SK-N-SH (cell line): Measurements from ENCODE around the gene HS6ST3. TPM values are rescaled to one million over a fixed set of nuclear protein-coding genes. Genes with fewer than 3 reads are reported as not detected.

ENCODE experiments used
- CTCF ChIA-PET: fragments of 300-600, 350-600 bp; formaldehyde crosslinking; extraction: SDS; loops from one replicate; lab custom pipeline; 2021; lab: Yijun Ruan, JAX
- POLR2A ChIA-PET: fragments of 350-600 bp; sonication (Branson Sonifier 250); formaldehyde crosslinking; extraction: SDS; loops from one replicate; lab custom pipeline; 2020; ENCODE audit warnings: antibody characterized with exemption, inconsistent platforms; lab: Yijun Ruan, JAX
- DNase-seq: peaks from one replicate; pipeline ENCODE4 v3.0.0; 2012
- H2AFZ ChIP-seq: fragments of 200-600 bp; sonication (generic); 2 replicates; pipeline ENCODE4 v1.8.1; 2016; ENCODE audit warnings: antibody characterized with exemption, mild to moderate bottlenecking, low read depth
- H3F3A ChIP-seq: fragments of 200-600 bp; sonication (generic); replicated peaks from 2 replicates; pipeline ENCODE3; 2016; ENCODE audit warnings: antibody characterized with exemption, mild to moderate bottlenecking; ENCODE audit not compliant: insufficient read depth
- H3K27ac ChIP-seq, 2 experiments: fragments of 200-500 bp in 1 of 2; fragments of 200-600 bp in 1 of 2; sonication (Bioruptor generic) in 1 of 2; sonication (generic), shearing (Covaris generic) in 1 of 2; 2 replicates each; pipeline versions ENCODE4 v1.5.1 to v1.6.1; 2014 to 2016; ENCODE audit warnings: low read depth in 2 of 2, inconsistent platforms in 1 of 2, low read length in 1 of 2, mild to moderate bottlenecking in 1 of 2, mixed read lengths in 1 of 2
- H3K27me3 ChIP-seq: fragments of 200-600 bp; sonication (generic), shearing (Covaris generic); 2 replicates; pipeline ENCODE4 v1.6.1; 2016; ENCODE audit warnings: mixed run types; ENCODE audit not compliant: insufficient read depth
- H3K36me3 ChIP-seq, 2 experiments: fragments of 200-500 bp in 1 of 2; fragments of 200-600 bp in 1 of 2; sonication (Bioruptor generic) in 1 of 2; sonication (generic) in 1 of 2; replicated peaks in 1 of 2; 2 replicates each; pipeline versions ENCODE3 to v1.5.1; 2014 to 2016; ENCODE audit warnings: low read length in 1 of 2, mild to moderate bottlenecking in 1 of 2; ENCODE audit not compliant: insufficient read depth in 2 of 2, control insufficient read depth in 1 of 2
- H3K4me1 ChIP-seq, 2 experiments: fragments of 200-500 bp in 1 of 2; fragments of 200-600 bp in 1 of 2; sonication (Bioruptor generic) in 1 of 2; sonication (generic), shearing (Covaris generic) in 1 of 2; 2 replicates each; pipeline versions ENCODE4 v1.5.1 to v1.6.1; 2014 to 2016; ENCODE audit warnings: low read depth in 1 of 2, low read length in 1 of 2, mixed run types in 1 of 2; ENCODE audit not compliant: insufficient read depth in 2 of 2, control insufficient read depth in 1 of 2
- H3K4me2 ChIP-seq: fragments of 200-600 bp; sonication (generic), shearing (Covaris generic); 2 replicates; pipeline ENCODE4 v1.6.1; 2017; ENCODE audit warnings: mixed run types
- H3K4me3 ChIP-seq, 2 experiments: fragments of 200-500 bp in 1 of 2; fragments of 200-600 bp in 1 of 2; sonication (Bioruptor generic) in 1 of 2; sonication (generic), shearing (Covaris generic) in 1 of 2; 2 replicates each; pipeline versions ENCODE4 v1.5.1 to v1.8.1; 2014 to 2016; ENCODE audit warnings: low read depth in 2 of 2, inconsistent platforms in 1 of 2, low read length in 1 of 2, mild to moderate bottlenecking in 1 of 2, mixed read lengths in 1 of 2, moderate library complexity in 1 of 2
- H3K79me2 ChIP-seq: fragments of 200-600 bp; sonication (generic); 2 replicates; pipeline ENCODE4 v1.8.1; 2017; ENCODE audit warnings: mild to moderate bottlenecking; ENCODE audit not compliant: insufficient read depth
- H3K9ac ChIP-seq: fragments of 200-600 bp; sonication (generic); 2 replicates; pipeline ENCODE4 v1.6.1; 2017; ENCODE audit warnings: mixed run types
- H3K9me2 ChIP-seq: fragments of 200-600 bp; sonication (generic); 2 replicates; pipeline ENCODE4 v1.6.1; 2017; ENCODE audit warnings: mixed run types
- H3K9me3 ChIP-seq: fragments of 200-600 bp; sonication (generic); 2 replicates; pipeline ENCODE4 v1.6.1; 2017; ENCODE audit warnings: mixed run types, mild to moderate bottlenecking, moderate library complexity
- H4K20me1 ChIP-seq: fragments of 200-600 bp; sonication (generic); 2 replicates; pipeline ENCODE4 v1.6.1; 2017; ENCODE audit warnings: mild to moderate bottlenecking, mixed run types; ENCODE audit not compliant: insufficient read depth
- CHD2 ChIP-seq: fragments of 150-350 bp; IDR thresholded peaks from 2 replicates; pipeline ENCODE4 v1.6.1; 2018; ENCODE audit warnings: low read length; ENCODE audit not compliant: partially characterized antibody
- FOSL2 ChIP-seq: IDR thresholded peaks from 2 replicates; pipeline ENCODE4 v1.4.0; 2012; ENCODE audit warnings: low read depth, mild to moderate bottlenecking, moderate library complexity, borderline replicate concordance
- FOXM1 ChIP-seq: IDR thresholded peaks from 2 replicates; pipeline ENCODE4 v1.4.0; 2012; ENCODE audit warnings: low read depth, mild to moderate bottlenecking
- GABPA ChIP-seq: IDR thresholded peaks from 2 replicates; pipeline ENCODE4 v1.4.0; 2012; ENCODE audit warnings: low read depth, mild to moderate bottlenecking
- MEF2A ChIP-seq: IDR thresholded peaks from 2 replicates; pipeline ENCODE4 v1.4.0; 2012; ENCODE audit warnings: low read depth, borderline replicate concordance
- MXI1 ChIP-seq: IDR thresholded peaks from 2 replicates; pipeline ENCODE4 v1.6.1; 2012; ENCODE audit warnings: mild to moderate bottlenecking, low read depth, low read length, improper control_type of control experiment
- RFX5 ChIP-seq: IDR thresholded peaks from 2 replicates; pipeline ENCODE4 v1.6.1; 2012; ENCODE audit warnings: mild to moderate bottlenecking, improper control_type of control experiment, low read length
- TEAD4 ChIP-seq: IDR thresholded peaks from 2 replicates; pipeline ENCODE4 v1.4.0; 2012; ENCODE audit warnings: mild to moderate bottlenecking, borderline replicate concordance; ENCODE audit not compliant: insufficient read depth
- YY1 ChIP-seq: IDR thresholded peaks from 2 replicates; pipeline ENCODE4 v1.4.0; 2012; ENCODE audit warnings: low read depth, mild to moderate bottlenecking
- WGBS: methylation state at CpG from one replicate; pipeline ENCODE4 v1.1.6; 2017; ENCODE audit warnings: low lambda C conversion rate; 5-methylcytosine and 5-hydroxymethylcytosine counted together
- polyA plus RNA-seq, 3 experiments: library from polyadenylated mRNA; depleted of rRNA; stranded (reverse); fragments of >200 nt; gene quantifications; 2 replicates each; pipeline ENCODE4 v1.2.3, GENCODE V29; 2012
- TF ChIP-seq, protein P1 (sequence below): IDR thresholded peaks from 2 replicates; pipeline ENCODE4 v1.4.0; 2012; ENCODE audit warnings: low read depth, borderline replicate concordance
- TF ChIP-seq, protein P2 (sequence below): fragments of 200-600 bp; sonication (generic); IDR thresholded peaks from 2 replicates; pipeline ENCODE4 v1.6.1; 2017; ENCODE audit warnings: antibody characterized with exemption, mild to moderate bottlenecking, moderate library complexity
- TF ChIP-seq, protein P3 (sequence below): IDR thresholded peaks from 2 replicates; pipeline ENCODE4 v1.4.0; 2012; ENCODE audit warnings: low read depth, borderline replicate concordance

Gene HS6ST3
- polyA plus RNA-seq, 1 of the 3 experiments (the other 2 are of a cell fraction), result under 0.01 TPM

DNA sequence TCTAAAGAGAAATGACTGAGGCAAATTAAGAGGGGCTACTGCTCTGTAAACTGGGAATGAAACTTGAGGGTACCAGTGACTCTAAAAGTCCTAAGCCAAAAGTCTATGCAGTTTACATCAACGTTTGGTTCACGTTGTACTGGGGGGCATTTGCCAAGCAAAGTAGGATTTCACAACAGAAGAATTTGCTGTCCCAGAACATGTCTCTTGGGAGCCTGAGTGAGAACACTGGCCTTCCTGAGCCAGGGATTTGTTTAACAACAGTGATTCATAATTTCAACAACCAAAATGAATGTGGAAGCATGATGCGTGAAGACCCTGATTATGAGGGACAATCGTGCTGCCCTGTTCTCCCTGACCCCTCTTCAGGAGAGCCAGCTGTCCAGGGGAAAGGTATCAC is 726.4 kb downstream of the HS6ST3 start:
- POLR2A ChIA-PET, result no interaction called here
- no peak overlapping the region for H3K9ac ChIP-seq
- no peaks in the 10 kb centered on the region for H3K9me3 ChIP-seq
- DNase-seq, result no peak
- no peaks in the 10 kb centered on the region for H3K9me2 ChIP-seq
- H3K4me1 ChIP-seq, result no peaks in the 10 kb centered on the region
- no peak overlapping the region for H3K4me2 ChIP-seq
- no peak overlapping the region for H3K4me3 ChIP-seq
- TF ChIP-seq, protein P1, sequence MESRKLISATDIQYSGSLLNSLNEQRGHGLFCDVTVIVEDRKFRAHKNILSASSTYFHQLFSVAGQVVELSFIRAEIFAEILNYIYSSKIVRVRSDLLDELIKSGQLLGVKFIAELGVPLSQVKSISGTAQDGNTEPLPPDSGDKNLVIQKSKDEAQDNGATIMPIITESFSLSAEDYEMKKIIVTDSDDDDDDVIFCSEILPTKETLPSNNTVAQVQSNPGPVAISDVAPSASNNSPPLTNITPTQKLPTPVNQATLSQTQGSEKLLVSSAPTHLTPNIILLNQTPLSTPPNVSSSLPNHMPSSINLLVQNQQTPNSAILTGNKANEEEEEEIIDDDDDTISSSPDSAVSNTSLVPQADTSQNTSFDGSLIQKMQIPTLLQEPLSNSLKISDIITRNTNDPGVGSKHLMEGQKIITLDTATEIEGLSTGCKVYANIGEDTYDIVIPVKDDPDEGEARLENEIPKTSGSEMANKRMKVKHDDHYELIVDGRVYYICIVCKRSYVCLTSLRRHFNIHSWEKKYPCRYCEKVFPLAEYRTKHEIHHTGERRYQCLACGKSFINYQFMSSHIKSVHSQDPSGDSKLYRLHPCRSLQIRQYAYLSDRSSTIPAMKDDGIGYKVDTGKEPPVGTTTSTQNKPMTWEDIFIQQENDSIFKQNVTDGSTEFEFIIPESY, result no peak
- TF ChIP-seq YY1 (no peak), FOXM1 (no peak), FOSL2 (no peak), MXI1 (no peak), MEF2A (no peak), TEAD4 (no peak), RFX5 (no peak), GABPA (no peak), CHD2 (no peak)
- TF ChIP-seq, protein P2, sequence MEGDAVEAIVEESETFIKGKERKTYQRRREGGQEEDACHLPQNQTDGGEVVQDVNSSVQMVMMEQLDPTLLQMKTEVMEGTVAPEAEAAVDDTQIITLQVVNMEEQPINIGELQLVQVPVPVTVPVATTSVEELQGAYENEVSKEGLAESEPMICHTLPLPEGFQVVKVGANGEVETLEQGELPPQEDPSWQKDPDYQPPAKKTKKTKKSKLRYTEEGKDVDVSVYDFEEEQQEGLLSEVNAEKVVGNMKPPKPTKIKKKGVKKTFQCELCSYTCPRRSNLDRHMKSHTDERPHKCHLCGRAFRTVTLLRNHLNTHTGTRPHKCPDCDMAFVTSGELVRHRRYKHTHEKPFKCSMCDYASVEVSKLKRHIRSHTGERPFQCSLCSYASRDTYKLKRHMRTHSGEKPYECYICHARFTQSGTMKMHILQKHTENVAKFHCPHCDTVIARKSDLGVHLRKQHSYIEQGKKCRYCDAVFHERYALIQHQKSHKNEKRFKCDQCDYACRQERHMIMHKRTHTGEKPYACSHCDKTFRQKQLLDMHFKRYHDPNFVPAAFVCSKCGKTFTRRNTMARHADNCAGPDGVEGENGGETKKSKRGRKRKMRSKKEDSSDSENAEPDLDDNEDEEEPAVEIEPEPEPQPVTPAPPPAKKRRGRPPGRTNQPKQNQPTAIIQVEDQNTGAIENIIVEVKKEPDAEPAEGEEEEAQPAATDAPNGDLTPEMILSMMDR, result no peak
- H3K27me3 ChIP-seq, result no peaks in the 10 kb centered on the region
- no peaks in the 10 kb centered on the region for H3F3A ChIP-seq
- no peaks in the 10 kb centered on the region for H3K36me3 ChIP-seq
- no peaks in the 10 kb centered on the region for H3K79me2 ChIP-seq
- H2AFZ ChIP-seq, result no peak overlapping the region
- no peaks in the 10 kb centered on the region for H4K20me1 ChIP-seq
- H3K27ac ChIP-seq, result no peak overlapping the region
- 48% methylated on average over 4 of the region's 4 CpGs for WGBS
- CTCF ChIA-PET, result interaction anchor here (1.5 to 3.4 kb wide), 5 partner anchors 18 to 797 kb away, joined by 4 to 57 read pairs (median 8); no protein-coding TSS in a partner anchor

DNA sequence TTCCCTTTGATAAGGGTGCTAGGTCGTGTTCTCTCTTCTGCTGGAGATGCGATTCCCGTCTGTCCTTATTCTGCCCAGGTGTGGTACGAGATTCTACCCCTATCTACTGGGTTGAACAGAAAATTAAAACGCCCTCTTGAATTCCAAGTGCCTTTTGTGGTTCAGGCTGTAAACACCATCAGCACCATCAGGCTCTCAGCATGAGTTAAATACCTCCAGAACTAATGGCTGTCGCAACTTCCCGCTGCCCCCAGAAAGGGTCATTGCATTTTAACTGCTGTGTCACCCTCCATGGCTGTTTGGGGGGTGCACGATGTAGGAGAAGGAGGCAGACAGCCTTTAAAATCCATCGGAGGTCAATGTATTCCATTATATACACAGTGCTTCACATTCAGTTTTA is 727.0 kb downstream of the HS6ST3 start:
- CTCF ChIA-PET, result interaction anchor here (0.7 to 3.4 kb wide), 51 partner anchors 8 to 906 kb away, joined by 3 to 57 read pairs (median 4); partner anchors contain the start of gene UGGT2
- Histone ChIP-seq H3K4me3 (no peak overlapping the region), H4K20me1 (no peaks in the 10 kb centered on the region), H3K9me3 (no peaks in the 10 kb centered on the region), H3K4me2 (no peak overlapping the region), H3K79me2 (no peaks in the 10 kb centered on the region), H3K36me3 (no peaks in the 10 kb centered on the region), H3K27me3 (no peaks in the 10 kb centered on the region)
- WGBS, result 47% methylated on average over 9 of the region's 9 CpGs
- DNase-seq, result no peak
- TF ChIP-seq, protein P1, result no peak
- no peak for TF ChIP-seq FOSL2
- TF ChIP-seq, protein P3, sequence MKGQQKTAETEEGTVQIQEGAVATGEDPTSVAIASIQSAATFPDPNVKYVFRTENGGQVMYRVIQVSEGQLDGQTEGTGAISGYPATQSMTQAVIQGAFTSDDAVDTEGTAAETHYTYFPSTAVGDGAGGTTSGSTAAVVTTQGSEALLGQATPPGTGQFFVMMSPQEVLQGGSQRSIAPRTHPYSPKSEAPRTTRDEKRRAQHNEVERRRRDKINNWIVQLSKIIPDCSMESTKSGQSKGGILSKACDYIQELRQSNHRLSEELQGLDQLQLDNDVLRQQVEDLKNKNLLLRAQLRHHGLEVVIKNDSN, result no peak
- TF ChIP-seq, all 33 proteins: peak for 0
- Histone ChIP-seq H3K27ac (no peak overlapping the region), H3K4me1 (peaks cover 0 to under 1% of the 10 kb centered on the region in 2 experiments; a peak in 1 of 4 replicates), H2AFZ (no peak overlapping the region), H3K9me2 (no peaks in the 10 kb centered on the region), H3F3A (no peaks in the 10 kb centered on the region), H3K9ac (no peak overlapping the region)
- POLR2A ChIA-PET, result no interaction called here
